ENCODE data around the gene AP1B1.
A peak's percentile ranks its signal among the peaks of the same experiment; 100 is the strongest.
"Not testable (repeated sequence)": the region's sequence is repeated elsewhere in the genome, so short reads cannot be mapped to it uniquely, and the experiment has no call there.

The AP1B1 gene

GRCh38 chr22:29346659-29347058, 41.7 kb downstream of the AP1B1 start:
- peak; percentile 80 for DNase-seq

GRCh38 chr22:29345932-29346331, 42.4 kb downstream of the AP1B1 start:
- DNase-seq: no peak

DNA sequence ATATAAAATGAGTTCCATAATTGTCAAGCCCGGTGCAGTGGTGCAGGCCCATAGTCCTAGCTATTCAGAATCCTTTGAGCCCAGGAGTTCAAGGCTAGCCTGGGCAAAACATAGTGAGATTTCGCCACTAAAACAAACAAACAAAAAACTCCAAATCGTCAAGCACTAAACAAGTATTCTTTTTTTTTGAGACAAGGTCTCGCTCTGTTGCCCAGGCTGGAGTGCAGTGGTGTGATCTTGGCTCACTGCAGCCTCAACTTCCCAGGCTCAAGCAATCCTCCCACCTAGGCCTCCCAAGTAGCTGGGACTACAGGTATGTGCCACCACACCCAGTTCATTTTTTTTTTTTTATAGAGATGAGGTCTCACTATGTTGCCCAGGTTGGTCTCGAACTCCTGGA, 43.5 kb downstream of the AP1B1 start:
- not testable (repeated sequence) for DNase-seq

DNA sequence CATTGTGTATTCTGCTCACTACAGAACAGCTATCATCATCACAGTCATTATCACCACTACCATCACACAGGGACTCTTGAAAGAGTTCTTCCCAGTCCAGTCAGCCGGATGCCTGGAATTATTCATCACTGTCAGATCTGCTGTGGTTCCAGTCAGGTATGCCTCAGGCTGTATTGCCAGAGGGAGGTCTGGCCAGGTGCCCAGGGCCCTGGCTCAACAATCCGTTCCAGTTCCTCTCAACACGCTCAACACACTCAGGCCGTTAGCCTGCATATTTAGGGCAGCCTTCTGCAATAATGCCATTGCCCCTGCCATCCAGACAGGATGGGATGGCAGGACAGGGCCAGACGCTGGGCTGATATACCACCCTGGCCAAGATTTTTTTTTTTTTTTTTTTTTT, 44.2 kb downstream of the AP1B1 start:
- peak; percentile 49 for DNase-seq

- peak; percentile 99 for DNase-seq
Measured at GRCh38 chr22:29343313-29343805, 45.0 kb downstream of the AP1B1 start.

DNA sequence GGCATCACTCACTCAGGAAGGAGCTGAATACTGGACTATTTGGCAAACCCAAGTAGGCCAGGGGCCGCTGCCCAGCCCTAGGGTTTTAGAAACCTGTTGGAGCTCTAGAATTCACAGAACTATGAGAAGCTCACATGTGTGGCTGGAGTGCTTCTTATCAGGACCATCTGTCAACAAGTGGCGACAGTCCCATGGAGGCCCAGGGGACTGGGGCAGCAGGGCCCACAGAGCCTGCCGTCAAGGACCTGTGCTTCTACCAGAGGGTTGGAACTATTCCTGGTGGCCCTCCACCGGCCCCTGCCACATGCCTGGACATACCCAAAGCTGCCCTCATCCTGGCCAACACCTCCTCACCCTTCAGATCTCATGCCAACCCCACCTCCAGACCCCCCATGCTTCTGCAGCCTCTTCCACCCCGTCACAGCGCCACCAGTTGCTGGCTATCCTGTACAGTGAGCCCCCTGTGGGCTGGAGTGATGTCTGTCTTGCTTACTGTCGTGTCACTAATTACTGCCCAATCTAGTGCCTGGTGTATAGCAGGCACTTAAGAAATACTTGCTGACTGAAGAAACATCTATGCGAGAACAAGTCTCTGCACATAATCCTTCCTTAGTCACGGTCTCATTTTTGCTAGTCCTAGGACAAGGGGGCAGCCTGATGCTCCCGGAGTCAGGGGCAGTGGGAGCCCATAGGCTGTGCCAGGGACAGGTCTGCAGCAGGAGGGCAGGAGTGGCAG, 45.6 kb downstream of the AP1B1 start:
- DNase-seq: no peak

DNA sequence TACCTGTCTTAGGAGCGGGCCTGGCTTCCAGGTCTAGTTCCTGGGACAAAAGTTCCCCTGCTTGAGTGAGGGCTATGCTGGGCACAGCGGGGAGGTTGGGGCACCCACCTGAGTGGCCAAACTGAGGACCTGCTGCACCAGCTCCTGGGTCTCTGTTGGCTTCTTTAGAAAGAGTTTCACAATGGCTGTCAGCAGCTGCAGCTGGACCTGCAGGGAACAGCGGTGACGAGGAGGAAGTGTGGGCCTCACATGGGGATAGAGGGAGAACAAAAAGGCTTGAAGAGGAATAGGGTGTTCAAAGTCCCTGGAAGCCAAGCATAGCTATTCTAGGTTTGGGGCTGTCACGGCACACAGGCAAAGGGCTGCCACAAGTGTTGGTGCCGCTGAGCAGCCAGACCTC, 46.2 kb downstream of the AP1B1 start:
- DNase-seq: no peak

DNA sequence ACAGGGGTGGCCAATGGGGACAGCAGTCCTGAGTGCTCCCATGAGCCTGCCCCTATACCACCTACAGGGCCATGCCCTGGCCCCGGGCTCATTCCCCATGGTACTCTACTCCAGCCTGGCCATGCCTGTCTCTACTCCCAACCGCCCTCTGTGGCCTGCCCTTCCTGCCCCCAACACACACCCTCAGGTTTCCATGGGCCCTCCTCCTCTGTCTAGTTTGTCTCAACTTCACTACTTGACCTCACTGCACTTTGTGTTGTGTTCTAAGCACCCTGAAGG, 46.6 kb downstream of the AP1B1 start:
- DNase-seq: no peak

- DNase-seq: no peak
Measured at GRCh38 chr22:29341056-29341848, 47.1 kb downstream of the AP1B1 start.

GRCh38 chr22:29340566-29340965, 47.8 kb downstream of the AP1B1 start:
- no peak for DNase-seq

DNA sequence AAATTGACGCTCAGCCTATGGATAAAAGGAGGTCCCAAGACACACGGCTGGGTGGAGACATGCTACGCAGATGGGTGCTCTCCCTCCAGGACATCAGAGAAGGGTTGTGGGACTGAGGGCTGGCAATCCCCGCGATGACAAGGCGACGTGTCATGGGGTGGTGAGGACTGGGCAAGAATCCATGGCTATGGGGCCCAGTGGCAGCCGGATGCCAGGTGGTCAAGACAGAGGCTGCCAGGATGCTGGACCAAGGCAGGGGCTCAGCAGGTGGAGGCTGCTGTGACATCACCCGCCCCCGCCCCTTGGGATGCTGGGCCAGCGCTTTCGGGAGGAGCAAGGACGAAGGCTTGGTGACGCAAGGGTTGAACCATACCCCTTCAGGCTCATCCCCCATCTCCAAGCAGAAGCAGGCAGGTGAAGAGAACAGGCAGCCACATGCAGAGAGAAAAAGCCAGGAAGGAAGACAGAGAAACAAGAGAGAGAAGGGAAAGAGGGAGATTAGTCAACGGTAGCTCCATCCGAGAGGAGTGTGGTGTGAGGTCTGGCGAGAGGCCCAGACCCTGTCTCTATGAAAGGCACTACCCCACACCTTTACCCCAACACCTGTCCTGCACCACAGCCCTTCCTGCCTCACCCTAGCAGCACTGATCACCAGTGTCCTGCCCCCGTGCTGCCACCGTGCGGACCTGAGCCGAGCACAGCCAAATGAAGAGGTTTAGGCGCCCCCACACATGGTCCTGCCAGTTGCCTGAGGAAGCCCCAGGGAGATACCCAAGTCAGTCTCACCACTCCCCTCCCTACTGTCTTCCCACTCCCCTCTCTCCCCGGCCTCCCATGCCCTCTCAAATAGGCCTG, 48.8 kb downstream of the AP1B1 start:
- no peak for DNase-seq

- no peak for DNase-seq
Measured at GRCh38 chr22:29338398-29338797, 50.0 kb downstream of the AP1B1 start.

DNA sequence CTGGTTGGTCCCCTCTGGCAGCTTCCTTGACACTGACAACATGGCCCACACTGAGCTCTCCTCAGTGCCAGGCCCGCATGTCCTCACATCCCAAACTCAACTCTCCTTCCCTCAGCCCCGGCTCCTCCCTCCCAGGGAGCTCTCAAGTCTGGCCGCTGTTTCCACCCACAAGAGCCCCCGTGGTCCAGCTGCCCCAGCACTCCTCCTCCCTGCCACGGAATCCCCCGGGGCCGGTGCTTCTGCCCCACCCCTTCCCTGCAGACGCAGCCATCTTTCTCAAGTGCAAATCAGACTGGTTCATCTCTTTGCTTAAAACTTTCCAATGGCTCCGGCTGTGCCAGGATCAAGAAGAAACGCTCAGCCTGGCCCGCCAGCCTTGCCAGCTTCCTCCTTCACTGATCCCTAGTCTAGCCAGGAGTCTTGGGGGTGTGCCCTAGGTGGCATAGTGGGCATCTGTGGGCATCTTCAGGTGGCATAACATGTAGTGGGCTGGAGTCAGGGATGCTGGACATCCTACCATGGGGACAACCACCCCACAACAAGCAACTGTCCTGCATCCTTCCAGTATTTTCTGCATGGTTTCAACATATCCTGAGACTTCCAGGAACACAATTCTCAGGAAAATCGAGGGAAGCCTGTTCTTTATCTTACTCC, 50.6 kb downstream of the AP1B1 start:
- no peak for DNase-seq

DNA sequence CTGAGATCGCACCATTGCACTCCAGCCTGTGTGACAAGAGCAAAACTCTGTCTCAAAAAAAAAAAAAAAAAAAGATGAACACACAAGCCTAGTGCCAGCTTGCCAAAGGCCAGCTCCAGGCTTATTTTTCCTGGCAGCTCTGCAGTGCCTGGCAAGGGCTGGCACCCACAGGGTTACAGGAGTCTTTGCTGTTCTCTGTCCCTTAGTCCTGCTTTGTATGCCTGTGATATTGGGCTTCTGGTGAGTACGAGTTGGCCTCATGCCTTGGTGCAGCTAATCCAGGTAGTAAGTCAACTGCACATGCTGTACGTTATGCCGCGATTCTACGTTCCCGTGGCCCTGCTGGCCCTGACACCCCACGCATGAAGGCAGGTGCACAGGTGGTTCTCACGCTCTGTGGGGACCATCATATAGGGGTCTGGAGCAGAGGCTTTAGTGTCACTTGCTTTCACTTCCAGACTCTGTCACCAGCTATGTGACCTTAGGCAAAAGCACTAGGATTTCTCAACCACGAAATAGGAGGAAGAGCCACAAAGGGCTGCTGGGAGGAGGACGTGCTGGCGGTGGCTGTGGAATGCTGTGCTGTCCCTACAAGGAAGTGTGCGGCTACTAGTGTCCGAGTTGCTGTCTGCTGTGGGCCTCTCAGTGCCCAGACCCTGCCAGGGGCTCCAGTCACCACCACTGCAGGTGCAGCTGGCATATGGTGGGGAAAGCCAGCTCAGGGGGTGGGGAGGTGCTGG, 51.4 kb downstream of the AP1B1 start:
- no peak for DNase-seq

DNA sequence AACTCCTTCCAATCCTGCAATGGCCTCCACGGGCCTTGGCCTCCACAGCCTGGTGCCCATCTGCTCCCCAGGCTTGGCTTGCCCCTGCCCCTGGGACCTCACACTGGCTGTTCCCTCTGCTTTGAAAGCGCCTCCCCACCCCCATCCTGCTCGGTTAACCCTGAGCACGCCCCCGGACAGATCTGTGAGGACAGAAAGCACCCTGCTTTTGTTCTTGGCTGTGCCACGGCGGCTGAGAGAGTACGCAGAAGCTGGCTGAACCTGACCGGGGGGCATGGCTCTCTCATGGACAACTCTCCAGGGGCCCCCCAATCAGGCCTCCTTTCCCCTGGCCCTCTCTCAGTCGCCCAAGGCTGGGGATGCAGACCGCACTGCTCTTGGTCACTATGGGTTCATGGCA, 52.7 kb downstream of the AP1B1 start:
- DNase-seq: no peak

DNA sequence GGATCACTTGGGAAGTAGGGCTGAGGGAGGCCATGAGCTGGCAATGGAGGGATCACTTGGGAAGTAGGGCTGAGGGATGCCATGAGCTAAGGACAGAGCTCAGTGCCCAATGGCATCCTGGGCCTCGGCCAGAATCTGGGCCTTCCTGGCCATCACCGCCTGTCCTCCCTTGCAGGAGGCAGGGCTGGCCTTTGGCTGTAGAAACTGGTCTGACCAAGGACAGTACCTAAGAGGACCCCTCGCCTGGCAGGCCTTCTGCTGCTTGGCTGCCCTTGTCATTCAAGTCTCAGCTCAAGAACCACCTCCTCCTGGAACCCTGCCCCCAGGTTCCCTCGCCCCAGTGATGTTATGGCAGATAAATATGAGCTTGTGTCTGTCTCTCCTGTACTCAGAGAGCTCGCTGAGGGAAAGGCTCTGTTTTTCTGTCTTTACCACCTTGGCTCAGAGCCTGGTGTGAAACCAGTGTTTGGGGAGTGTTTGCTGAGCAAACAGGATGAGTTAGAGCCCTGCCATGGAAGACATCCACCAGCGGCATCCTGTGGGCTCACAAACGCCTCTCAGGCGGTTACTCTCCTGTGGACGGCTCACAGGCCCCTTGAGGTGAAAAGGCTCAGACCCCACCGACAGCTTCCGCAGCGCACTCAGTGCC, 53.5 kb downstream of the AP1B1 start:
- no peak for DNase-seq

GRCh38 chr22:29334148-29334547, 54.2 kb downstream of the AP1B1 start:
- no peak for DNase-seq

DNA sequence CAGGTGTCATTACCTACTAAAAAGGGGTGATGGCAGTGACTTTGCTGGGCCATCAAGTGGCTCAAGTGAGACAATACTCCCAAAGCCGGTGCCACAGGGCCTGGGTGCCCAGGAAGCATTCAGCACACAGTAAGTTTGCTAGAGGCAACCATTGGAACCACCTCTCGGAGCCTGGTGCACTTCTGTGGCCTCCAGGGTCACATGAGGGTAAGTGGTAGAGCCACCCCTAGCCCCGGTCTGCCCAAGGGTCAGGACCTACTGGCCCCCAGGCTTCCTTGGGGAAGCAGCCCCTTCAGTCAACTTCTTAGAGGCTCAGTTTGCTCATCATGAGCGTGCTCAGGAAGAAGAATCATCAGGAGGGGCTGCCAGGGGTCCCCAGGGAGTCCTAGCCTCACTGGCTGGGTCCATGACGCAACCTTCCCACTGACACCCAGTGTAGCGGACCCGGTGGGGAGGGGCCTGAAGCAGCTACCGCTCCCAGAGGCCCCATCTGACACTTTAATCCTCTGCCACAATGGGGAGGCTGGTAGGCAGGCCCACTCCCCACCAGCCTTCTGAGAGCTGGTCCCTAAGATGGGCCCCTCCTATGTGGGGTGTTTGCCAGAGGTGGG, 55.4 kb downstream of the AP1B1 start:
- no peak for DNase-seq

- DNase-seq: no peak
Measured at GRCh38 chr22:29331658-29332300, 56.6 kb downstream of the AP1B1 start.

GRCh38 chr22:29331213-29331612, 57.2 kb downstream of the AP1B1 start:
- no peak for DNase-seq

- DNase-seq: no peak
Measured at GRCh38 chr22:29330753-29331152, 57.6 kb downstream of the AP1B1 start.

Measured in NCI-H2171 (cell line).